Measurements from ENCODE around the gene BOLL. TPM values are rescaled to one million over a fixed set of nuclear protein-coding genes. Genes with fewer than 3 reads are reported as not detected.
"Not testable (repeated sequence)": the region's sequence is repeated elsewhere in the genome, so short reads cannot be mapped to it uniquely, and the experiment has no call there.

Gene BOLL
- under 1 TPM in 2 of 10 donors, not detected in 8; 0.12 to 0.18 TPM for total RNA-seq
- polyA plus RNA-seq, result not detected
- long read RNA-seq, donor 1, result 0 reads
- long read RNA-seq, donor 2, result 0 reads
- long read RNA-seq, donor 3, result 0 reads

- ATAC-seq (peak in 4 of 8 donors; percentile 14 to 74 (median 22)), DNase-seq (peak in 1 of 2 donors; percentile 9)
- intact Hi-C loops (cut with DNase I), result no loop called here
- Histone ChIP-seq H3K4me1 (peaks cover 0 to 12% (median 7%) of the 10 kb centered on the region in 9 donors), H3K27ac (no peak within 1 kb of the TSS), H3K36me3 (no peaks in the 10 kb centered on the region), H3K9me3 (no peaks in the 10 kb centered on the region), H3K27me3 (peaks cover 0 to 37% (median 31%) of the 10 kb centered on the region in 7 donors), H3K4me3 (peak within 1 kb of the TSS; percentile 36 to 58 (median 51))
- 87% methylated on average over 80 of the region's 80 CpGs for WGBS, 2 donors
- TF ChIP-seq CTCF (IDR thresholded peaks at IDR 0.05), result no peak
Measured at GRCh38 chr2:197784956-197785941, at the start of gene BOLL. BOLL (minus strand) TSS chr2:197785319; CDS start chr2:197781850, 3,469 bp downstream.

- not testable (repeated sequence) for H3K36me3 ChIP-seq, H3K4me3 ChIP-seq, DNase-seq, H3K27ac ChIP-seq, ATAC-seq, H3K27me3 ChIP-seq
- WGBS, 2 donors, result 93 to 99% methylated on average over 2 of the region's 2 CpGs
- peaks cover 0 to 36% (median 25%) of the 10 kb centered on the region in 9 donors for H3K4me1 ChIP-seq
- intact Hi-C loops (cut with DNase I), result loop anchor here in 1 of 10 donors (2.0 to 5.0 kb wide), 2 partner anchors 26 to 778 kb away; no protein-coding TSS in a partner anchor
- H3K9me3 ChIP-seq, result peaks cover 0 to 14% (median 0%) of the 10 kb centered on the region in 11 donors
Measured at GRCh38 chr2:197834771-197835170, 49.7 kb upstream of the BOLL start.

- TF ChIP-seq CTCF (IDR thresholded peaks at IDR 0.05), result no peak
- ATAC-seq (no peak), DNase-seq (no peak)
- Histone ChIP-seq H3K36me3 (no peaks in the 10 kb centered on the region), H3K27ac (no peak overlapping the region), H3K4me3 (no peak overlapping the region), H3K27me3 (no peaks in the 10 kb centered on the region), H3K9me3 (peaks cover 0 to 2% (median 0%) of the 10 kb centered on the region in 11 donors), H3K4me1 (peaks cover 0 to 28% (median 11%) of the 10 kb centered on the region in 9 donors)
- 74 to 81% methylated on average over 1 of the region's 1 CpG for WGBS, 2 donors
- intact Hi-C loops (cut with DNase I), result no loop called here
Measured at GRCh38 chr2:197828464-197829135, 43.5 kb upstream of the BOLL start.

- intact Hi-C loops (cut with DNase I), result no loop called here
Measured at GRCh38 chr2:197827618-197828017, 42.5 kb upstream of the BOLL start.

More at GRCh38 chr2:197827618-197828017, 42.5 kb upstream of the BOLL start:
- TF ChIP-seq CTCF (IDR thresholded peaks at IDR 0.05), result no peak
- peak in 4 of 8 donors; percentile 24 to 53 (median 45) for ATAC-seq
- DNase-seq, result no peak
- no peaks in the 10 kb centered on the region for H3K9me3 ChIP-seq
- 55 to 75% methylated on average over 2 of the region's 2 CpGs for WGBS, 2 donors
- H3K4me1 ChIP-seq, result peaks cover 0 to 32% (median 12%) of the 10 kb centered on the region in 9 donors
- no peaks in the 10 kb centered on the region for H3K27me3 ChIP-seq
- H3K36me3 ChIP-seq, result no peaks in the 10 kb centered on the region
- no peak overlapping the region for H3K4me3 ChIP-seq
- H3K27ac ChIP-seq, result no peak overlapping the region

Measured in heart right ventricle (tissue), 16 donors.